DOHH2 (cell line): Measurements from ENCODE around the gene RAB39B.
"Not testable (repeated sequence)": the region's sequence is repeated elsewhere in the genome, so short reads cannot be mapped to it uniquely, and the experiment has no call there.

Experiments
- H3F3A ChIP-seq: fragments of 200-600 bp; sonication (generic), shearing (Covaris generic); 2 replicates; pipeline ENCODE4 v1.6.0; 2016; ENCODE audit warnings: antibody characterized with exemption, mild to moderate bottlenecking; ENCODE audit not compliant: control insufficient read depth, insufficient read depth
- H3K27ac ChIP-seq: fragments of 200-600 bp; sonication (generic); 2 replicates; pipeline ENCODE4 v1.5.1; 2014; ENCODE audit warnings: low read depth, mild to moderate bottlenecking, low read length, moderate library complexity
- H3K27me3 ChIP-seq: fragments of 200-600 bp; sonication (generic); 2 replicates; pipeline ENCODE4 v1.6.1; 2014; ENCODE audit warnings: mild to moderate bottlenecking, low read length, mixed read lengths; ENCODE audit not compliant: control insufficient read depth
- H3K36me3 ChIP-seq: fragments of 200-600 bp; sonication (generic); 2 replicates; pipeline ENCODE4 v1.6.1; 2014; ENCODE audit warnings: mild to moderate bottlenecking, low read length, moderate library complexity, mixed read lengths; ENCODE audit not compliant: control insufficient read depth
- H3K4me1 ChIP-seq: fragments of 200-600 bp; sonication (generic); 2 replicates; pipeline ENCODE4 v1.6.1; 2014; ENCODE audit warnings: mild to moderate bottlenecking, low read length, mixed read lengths; ENCODE audit not compliant: control insufficient read depth
- H3K4me2 ChIP-seq: fragments of 200-600 bp; sonication (generic); 2 replicates; pipeline ENCODE4 v1.6.0; 2014; ENCODE audit warnings: mild to moderate bottlenecking, low read length, moderate library complexity
- H3K4me3 ChIP-seq: fragments of 200-600 bp; sonication (generic); 2 replicates; pipeline ENCODE4 v1.5.1; 2014; ENCODE audit warnings: mild to moderate bottlenecking, low read length, mixed read lengths
- H3K79me2 ChIP-seq: fragments of 200-600 bp; sonication (generic); 2 replicates; pipeline ENCODE4 v1.6.1; 2014; ENCODE audit warnings: mild to moderate bottlenecking, low read length, mixed read lengths; ENCODE audit not compliant: control insufficient read depth
- H3K9me2 ChIP-seq: fragments of 200-600 bp; sonication (generic); replicated peaks from 2 replicates; pipeline ENCODE4 v1.6.1; 2014; ENCODE audit warnings: mild to moderate bottlenecking, low read length, mixed read lengths; ENCODE audit not compliant: control insufficient read depth
- H3K9me3 ChIP-seq: fragments of 200-600 bp; sonication (generic); 2 replicates; pipeline ENCODE4 v1.6.1; 2014; ENCODE audit warnings: antibody characterized with exemption, low read length, mixed read lengths; ENCODE audit not compliant: control insufficient read depth, insufficient read depth
- H4K20me1 ChIP-seq: fragments of 200-600 bp; sonication (generic); 2 replicates; pipeline ENCODE4 v1.6.0; 2014; ENCODE audit warnings: low read depth, mild to moderate bottlenecking, antibody characterized with exemption, low read length, moderate library complexity; ENCODE audit not compliant: control insufficient read depth, insufficient read depth
- EZH2phosphoT487 ChIP-seq: fragments of 200-600 bp; sonication (generic); IDR thresholded peaks from 2 replicates; pipeline ENCODE4 v1.6.1; 2017; ENCODE audit warnings: borderline replicate concordance, mild to moderate bottlenecking, antibody characterized with exemption, low read length, moderate library complexity, mixed read lengths
- TF ChIP-seq, protein P1 (sequence below): fragments of 200-600 bp; sonication (generic); IDR thresholded peaks from one replicate; pipeline ENCODE4 v1.5.1; 2014; ENCODE audit warnings: antibody characterized with exemption, mild to moderate bottlenecking, low read depth, low read length; ENCODE audit not compliant: poor library complexity, severe bottlenecking

Gene RAB39B

DNA sequence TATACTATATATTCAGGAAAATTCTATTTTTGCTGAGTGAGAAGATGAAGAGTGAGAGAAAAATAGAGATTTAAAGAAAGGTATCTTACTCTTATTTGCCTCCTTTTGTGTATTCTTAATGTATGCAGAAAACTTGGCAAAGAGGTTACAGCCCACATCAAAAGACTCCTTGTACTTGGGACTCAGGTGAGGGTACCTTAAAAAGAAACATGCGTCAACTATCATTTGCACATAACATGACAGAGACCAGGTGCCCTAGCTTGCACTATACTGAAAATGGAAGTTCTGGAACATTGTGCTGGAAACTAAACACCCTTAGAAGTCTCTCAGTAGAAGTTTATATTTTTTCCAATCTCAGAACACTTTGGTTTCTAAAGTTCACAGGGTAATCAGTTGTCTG is 15.6 kb upstream of the RAB39B start:
- H3K4me2 ChIP-seq: no peak overlapping the region
- H4K20me1 ChIP-seq: no peaks in the 10 kb centered on the region
- H3K9me2 ChIP-seq: no peaks in the 10 kb centered on the region
- H3F3A ChIP-seq: no peaks in the 10 kb centered on the region
- no peaks in the 10 kb centered on the region for H3K36me3 ChIP-seq
- no peaks in the 10 kb centered on the region for H3K9me3 ChIP-seq
- TF ChIP-seq EZH2phosphoT487: no peak
- TF ChIP-seq, protein P1, sequence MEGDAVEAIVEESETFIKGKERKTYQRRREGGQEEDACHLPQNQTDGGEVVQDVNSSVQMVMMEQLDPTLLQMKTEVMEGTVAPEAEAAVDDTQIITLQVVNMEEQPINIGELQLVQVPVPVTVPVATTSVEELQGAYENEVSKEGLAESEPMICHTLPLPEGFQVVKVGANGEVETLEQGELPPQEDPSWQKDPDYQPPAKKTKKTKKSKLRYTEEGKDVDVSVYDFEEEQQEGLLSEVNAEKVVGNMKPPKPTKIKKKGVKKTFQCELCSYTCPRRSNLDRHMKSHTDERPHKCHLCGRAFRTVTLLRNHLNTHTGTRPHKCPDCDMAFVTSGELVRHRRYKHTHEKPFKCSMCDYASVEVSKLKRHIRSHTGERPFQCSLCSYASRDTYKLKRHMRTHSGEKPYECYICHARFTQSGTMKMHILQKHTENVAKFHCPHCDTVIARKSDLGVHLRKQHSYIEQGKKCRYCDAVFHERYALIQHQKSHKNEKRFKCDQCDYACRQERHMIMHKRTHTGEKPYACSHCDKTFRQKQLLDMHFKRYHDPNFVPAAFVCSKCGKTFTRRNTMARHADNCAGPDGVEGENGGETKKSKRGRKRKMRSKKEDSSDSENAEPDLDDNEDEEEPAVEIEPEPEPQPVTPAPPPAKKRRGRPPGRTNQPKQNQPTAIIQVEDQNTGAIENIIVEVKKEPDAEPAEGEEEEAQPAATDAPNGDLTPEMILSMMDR: no peak
- no peak overlapping the region for H3K4me3 ChIP-seq
- H3K27ac ChIP-seq: no peak overlapping the region
- H3K27me3 ChIP-seq: no peaks in the 10 kb centered on the region
- H3K79me2 ChIP-seq: no peaks in the 10 kb centered on the region
- H3K4me1 ChIP-seq: no peaks in the 10 kb centered on the region

DNA sequence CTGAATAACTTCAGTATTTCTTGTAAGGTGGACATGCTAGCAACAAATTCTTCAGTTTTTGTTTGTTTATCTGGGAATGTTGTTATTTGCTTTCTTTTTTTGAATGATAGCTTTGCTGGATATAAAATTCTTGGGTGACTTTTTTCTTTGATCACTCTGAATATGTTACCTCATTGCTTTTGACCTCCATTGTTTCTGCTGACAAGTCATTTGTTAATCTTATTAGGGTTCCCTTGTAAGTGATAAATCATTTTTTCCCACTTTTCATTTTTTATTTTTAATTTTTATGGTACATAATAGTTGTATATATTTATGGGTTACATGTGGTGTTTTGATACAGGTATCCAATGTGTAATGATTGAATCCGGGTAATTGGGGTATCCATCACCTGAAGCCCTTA is 6.7 kb upstream of the RAB39B start:
- no peak for TF ChIP-seq EZH2phosphoT487
- TF ChIP-seq, protein P1: no peak
- Histone ChIP-seq H3K27me3 (no peaks in the 10 kb centered on the region), H3K27ac (no peak overlapping the region)

DNA sequence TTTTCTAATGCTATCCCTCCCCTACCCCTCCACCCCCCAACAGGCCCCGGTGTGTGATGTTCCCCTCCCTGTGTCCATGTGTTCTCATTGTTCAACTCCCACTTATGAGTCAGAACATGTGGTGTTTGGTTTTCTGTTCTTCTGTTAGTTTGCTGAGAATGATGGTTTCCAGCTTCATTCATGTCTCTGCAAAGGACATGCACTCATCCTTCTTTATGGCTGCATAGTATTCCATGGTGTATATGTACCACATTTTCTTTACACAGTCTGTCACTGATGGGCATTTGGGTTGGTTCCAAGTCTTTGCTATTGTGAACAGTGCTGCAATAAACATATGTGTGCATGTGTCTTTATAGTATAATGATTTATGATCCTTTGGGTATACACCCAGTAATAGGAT is 3.7 kb upstream of the RAB39B start:
- H3K27ac ChIP-seq, H3K9me3 ChIP-seq, H3K79me2 ChIP-seq, H3K27me3 ChIP-seq, H3K36me3 ChIP-seq, H3F3A ChIP-seq, H3K4me1 ChIP-seq, H3K4me3 ChIP-seq, H3K4me2 ChIP-seq, H3K9me2 ChIP-seq, H4K20me1 ChIP-seq: not testable (repeated sequence)

More for the DNA sequence above, 6.7 kb upstream of the RAB39B start:
- no peak overlapping the region for H3K4me3 ChIP-seq
- H3K9me2 ChIP-seq: no peaks in the 10 kb centered on the region
- H3K4me1 ChIP-seq: no peaks in the 10 kb centered on the region
- no peaks in the 10 kb centered on the region for H3K36me3 ChIP-seq
- H3K9me3 ChIP-seq: no peaks in the 10 kb centered on the region
- no peak overlapping the region for H3K4me2 ChIP-seq
- no peaks in the 10 kb centered on the region for H3K79me2 ChIP-seq
- H4K20me1 ChIP-seq: no peaks in the 10 kb centered on the region
- no peaks in the 10 kb centered on the region for H3F3A ChIP-seq

DNA sequence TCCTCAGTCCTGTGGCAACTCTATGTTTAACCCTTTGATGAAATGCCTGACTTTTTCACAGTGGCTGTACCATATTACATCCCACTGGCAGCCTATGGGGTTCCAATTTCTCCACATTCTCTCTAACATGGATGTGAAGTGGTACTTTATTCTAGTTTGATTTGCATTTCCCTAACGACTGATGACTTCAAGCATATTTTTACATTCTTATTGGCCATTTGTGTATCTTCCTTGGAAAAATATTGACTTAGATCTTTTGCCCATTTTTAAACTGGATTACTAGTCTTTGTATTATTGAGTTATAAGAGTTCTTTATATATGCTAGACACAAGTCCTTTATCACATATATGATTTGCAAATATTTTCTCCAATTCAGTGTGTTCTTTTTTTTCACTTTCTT is 2.1 kb upstream of the RAB39B start:
- no peak overlapping the region for H3K4me3 ChIP-seq
- H3F3A ChIP-seq: peaks cover 2% of the 10 kb centered on the region; the same call in 1 of the 2 replicates
- TF ChIP-seq EZH2phosphoT487: no peak
- TF ChIP-seq, protein P1: no peak
- no peaks in the 10 kb centered on the region for H3K27me3 ChIP-seq
- H3K79me2 ChIP-seq: peaks cover 16% of the 10 kb centered on the region
- no peak overlapping the region for H3K4me2 ChIP-seq
- H3K9me3 ChIP-seq: no peaks in the 10 kb centered on the region
- peaks cover 10% of the 10 kb centered on the region for H3K4me1 ChIP-seq
- H3K36me3 ChIP-seq: no peaks in the 10 kb centered on the region
- H3K9me2 ChIP-seq: no peaks in the 10 kb centered on the region
- no peaks in the 10 kb centered on the region for H4K20me1 ChIP-seq
- H3K27ac ChIP-seq: no peak overlapping the region
